Measurements from ENCODE around the gene CPSF3. TPM values are rescaled to one million over a fixed set of nuclear protein-coding genes. Genes with fewer than 3 reads are reported as not detected.

The CPSF3 gene
- total RNA-seq, 1 experiment from 2014 or later: 76.7 TPM

DNA sequence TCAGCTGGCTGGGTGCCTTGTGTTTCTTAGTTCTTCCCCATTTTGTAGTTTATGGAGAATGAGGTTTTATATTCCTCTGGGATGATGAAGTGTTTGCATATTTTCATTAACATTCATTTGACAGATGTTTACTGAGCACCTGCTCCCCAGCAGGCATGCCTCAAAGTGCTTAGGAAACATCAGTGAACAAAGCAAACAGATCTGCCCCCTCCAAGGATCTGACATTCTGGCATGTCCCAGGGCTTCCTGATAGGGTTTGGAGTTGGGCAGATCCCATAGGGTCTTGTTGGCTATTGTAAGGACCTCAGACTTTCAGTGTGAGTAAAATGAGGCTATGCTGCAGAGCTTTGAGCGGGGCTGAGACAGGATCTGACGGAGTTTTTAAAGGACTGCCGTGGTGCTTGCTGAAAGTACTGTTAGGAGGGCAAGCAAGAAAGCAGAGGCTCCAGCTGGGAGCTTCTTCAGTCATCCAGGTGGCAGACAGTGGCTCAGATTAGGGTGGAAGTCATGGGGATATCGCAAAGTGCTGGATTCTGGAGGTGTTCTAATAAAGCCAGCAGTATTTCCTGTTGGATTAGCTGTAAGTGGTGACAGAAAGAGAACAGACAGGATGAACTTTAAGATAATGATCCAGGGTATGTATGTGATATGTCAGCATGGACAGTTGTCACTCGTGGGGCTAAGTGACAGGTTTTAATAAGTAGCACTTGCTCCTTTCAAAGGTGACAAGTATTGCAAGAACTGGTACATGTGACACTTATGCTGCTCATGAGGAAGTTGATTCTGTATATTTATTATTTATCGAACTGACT is 39.6 kb downstream of the CPSF3 start:
- DNase-seq (ENCODE audit: extremely low read depth, low read depth): no peak

DNA sequence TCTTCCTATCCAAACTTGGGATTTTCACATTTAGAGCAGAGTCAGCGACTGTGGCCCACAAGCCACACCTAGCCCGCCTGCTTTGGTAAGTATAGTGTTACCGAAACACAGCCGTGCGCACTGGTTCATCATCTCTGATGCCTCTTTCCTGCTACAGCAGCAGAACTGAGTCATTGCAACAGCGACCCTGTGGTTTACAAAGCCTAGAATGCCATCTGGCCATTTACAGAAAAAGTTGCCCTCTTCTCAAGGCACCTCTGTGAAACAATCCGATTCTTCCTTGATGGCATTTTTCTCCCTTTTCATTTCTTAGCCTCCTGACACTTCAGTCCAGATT is 40.2 kb downstream of the CPSF3 start:
- DNase-seq (ENCODE audit: extremely low read depth, low read depth): no peak

DNA sequence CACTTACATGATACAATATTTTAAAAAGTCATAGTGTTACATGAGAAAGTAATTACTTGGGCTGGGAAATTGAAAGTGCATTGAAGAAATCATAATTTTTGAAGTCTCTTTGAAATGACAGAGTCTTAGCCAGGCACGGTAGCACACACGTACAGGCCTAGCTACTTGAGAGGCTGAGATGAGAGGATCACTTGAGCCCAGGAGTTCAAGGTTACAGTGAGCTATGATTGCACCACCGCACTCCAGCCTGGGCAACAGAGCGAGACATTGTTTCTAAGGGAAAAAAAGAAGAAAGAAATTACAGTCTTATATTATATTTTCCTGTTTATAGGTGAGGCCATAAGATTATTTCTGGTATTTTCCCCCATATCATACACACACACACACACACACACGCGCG is 41.7 kb downstream of the CPSF3 start:
- DNase-seq (ENCODE audit: extremely low read depth, low read depth): no peak

DNA sequence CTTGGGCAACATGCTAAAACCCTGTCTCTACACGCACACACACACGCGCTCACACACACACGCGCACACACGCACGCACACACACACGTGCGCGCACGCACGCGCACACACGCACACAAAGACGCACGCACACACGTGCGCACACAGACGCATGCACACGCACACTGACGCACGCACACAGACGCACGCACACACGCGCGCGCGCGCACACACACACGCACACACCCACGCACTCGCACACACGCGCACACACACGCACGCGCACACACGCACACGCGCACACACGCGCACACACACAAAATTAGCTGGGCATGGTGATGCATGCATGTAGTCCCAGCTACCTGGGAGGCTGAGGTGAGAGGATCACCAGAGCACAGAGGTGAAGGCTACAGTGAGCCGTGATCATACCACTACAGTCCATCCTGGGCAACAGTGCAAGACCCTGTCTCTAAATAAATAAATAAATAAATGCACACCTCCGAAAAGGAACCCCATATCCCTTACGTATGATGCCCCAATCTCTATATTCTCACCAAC is 42.8 kb downstream of the CPSF3 start:
- no peak for DNase-seq (ENCODE audit: extremely low read depth, low read depth)

DNA sequence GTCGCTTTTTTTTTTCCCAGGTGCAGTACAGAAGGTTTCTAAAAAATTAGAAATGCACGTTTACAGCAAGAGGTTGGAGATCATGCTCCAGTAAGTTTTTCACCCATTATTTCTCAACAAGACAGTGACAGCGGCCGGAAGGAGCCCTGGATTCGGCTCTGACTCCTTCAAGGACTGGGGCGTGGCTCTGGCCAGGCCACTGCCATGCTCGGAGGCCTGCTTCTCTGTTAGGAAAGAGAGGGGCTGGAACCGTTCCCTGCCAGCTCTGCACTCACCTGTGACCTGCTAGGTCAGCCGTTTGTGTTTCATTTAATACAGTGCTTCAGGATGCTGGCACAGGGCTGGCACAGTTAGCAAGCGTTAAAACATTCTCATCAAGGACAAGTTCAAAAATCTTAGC is 44.2 kb downstream of the CPSF3 start:
- no peak for DNase-seq (ENCODE audit: extremely low read depth, low read depth)

DNA sequence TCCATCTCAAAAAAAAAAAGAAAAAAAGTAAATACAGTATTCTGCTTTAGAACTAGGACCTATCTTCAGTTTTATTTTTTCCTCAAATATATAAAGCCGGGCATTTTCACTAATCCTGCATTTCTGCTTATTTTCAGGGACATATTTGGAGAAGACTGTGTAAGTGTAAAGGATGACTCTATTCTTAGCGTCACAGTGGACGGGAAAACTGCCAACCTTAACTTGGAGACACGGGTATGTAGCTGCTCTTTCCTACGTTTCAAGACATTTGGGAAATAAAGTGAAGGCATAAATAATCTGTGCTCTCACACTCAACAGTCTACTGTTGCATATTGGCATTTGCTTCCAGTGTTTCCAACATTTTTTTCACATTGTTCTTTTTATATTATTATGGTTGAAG is 47.8 kb downstream of the CPSF3 start:
- DNase-seq (ENCODE audit: extremely low read depth, low read depth): no peak

DNA sequence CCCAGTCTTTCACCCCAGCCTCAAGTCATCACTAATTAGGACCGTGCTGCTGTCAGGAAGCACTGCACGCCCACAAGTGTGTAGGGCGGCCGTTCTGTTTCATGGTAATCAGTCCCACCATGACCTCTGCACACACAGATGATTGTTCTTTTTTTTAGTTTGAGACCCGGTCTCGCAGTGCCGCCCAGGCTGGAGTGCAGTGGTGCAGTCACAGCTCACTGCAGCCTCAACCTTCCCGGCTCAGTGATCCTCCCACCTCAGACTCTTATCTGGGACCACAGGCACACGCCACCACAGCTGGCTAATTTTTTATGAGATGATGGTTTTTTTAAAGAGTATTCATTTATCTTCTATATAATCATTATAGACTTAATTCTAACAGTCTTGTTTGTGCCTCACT is 49.1 kb downstream of the CPSF3 start:
- no peak for DNase-seq (ENCODE audit: extremely low read depth, low read depth)

DNA sequence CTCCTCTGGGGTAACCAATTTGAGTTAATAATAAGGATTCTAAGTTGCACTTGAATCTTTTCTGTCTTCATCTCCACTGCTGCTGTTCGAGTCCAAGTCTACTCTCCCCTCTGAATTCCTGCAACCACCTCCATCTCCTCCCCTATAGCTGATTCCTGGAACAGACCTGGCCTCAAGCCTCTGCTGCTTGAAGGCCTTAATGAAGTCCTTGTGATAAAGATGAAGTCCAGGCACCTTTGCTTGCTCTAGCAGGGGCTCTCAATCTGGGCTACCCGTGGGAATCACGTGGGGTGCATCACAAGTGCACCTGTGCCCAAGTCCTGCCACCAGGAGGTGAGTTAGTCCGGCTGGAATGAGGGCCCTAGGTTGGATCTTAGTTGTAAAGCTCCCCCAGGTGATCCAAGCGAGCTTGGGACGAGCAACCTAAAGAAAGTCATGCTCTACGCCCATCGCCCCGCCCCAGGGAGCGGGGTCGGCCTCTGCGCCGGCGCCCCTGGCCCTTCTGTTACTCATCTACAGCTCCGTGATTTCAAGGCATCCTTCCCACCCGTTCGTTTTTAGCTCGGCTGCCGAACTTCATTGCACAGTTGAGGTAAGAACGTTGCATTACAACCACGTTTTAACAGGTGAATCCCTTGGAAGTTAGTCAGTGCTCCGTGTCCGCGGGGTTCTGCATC is 50.0 kb downstream of the CPSF3 start:
- DNase-seq (ENCODE audit: extremely low read depth, low read depth): no peak

DNA sequence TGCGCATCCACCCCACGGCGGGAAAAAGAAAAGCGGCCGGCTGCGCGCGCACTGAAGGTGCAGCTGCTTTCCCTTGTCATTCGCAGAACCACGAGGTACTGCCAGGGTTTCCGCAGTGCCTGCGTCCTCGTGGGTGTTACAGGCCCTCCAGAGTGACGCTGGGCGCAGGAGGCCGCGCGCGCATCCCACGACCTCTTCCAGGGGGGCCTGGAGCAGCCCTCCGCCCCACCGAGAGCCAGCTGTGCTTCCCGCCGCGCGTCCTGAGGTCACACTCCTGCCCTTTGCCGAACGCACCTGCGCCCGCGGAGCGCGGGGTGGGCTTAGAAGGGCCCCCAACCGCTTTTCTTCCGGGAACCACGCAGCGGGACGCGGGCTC is 50.5 kb downstream of the CPSF3 start:
- no peak for DNase-seq (ENCODE audit: extremely low read depth, low read depth)

DNA sequence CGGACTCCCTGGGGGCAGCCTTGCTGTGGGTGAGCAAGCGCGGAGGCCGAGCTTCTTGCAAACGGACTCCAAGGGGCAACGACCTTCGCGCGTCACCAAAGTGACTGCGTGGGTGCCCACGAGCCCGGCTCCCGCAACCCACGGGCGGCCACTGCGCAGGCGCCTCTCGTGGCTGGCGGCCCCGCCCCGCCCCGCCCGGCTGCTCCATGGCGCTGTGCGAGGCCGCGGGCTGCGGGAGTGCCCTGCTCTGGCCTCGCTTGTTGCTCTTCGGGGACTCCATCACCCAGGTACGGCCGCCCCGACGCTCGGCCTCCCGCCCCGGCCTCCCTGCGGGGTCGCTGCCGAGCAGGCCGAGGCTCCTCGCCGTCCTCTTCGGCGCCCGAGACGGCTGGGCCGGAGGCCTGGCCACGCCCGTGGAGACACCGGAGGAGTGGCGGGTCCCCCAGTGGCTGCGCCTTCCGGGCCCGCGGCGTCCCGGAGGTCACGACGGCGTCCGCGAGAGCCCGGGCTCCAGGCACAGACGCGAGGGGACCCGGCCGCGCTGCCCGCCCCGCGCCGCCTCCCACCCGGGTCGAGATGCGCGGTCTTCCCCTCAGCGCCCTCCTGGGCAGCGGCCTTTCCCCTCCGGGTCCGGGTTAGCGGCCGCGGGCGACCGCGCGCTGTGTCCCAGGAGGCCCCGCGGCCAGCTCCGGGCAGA is 51.1 kb downstream of the CPSF3 start, which contains the start of gene IAH1:
TSS of gene IAH1 (plus strand) at position 191 of the 697 bp plus-strand sequence. CDS start at position 207, 16 bp downstream.
- DNase-seq (ENCODE audit: extremely low read depth, low read depth): peak; percentile 33

DNA sequence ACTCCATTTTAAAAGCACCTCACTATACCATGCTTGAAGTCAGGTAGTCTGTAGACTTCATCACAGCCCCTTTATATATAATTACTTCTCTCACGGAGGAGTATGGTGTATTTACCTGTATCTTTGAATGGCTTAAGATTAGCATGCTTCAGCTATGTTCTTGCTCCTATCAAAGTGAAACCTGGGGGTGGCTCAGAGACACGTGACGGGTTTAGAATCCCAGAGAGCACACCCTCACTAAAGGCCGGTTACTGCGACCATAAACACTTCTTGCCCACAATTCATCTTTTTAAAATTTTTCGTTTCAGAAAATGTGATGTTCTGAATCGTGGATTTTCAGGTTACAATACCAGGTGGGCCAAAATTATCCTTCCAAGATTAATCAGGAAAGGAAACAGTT is 54.5 kb downstream of the CPSF3 start:
- no peak for DNase-seq (ENCODE audit: extremely low read depth, low read depth)

DNA sequence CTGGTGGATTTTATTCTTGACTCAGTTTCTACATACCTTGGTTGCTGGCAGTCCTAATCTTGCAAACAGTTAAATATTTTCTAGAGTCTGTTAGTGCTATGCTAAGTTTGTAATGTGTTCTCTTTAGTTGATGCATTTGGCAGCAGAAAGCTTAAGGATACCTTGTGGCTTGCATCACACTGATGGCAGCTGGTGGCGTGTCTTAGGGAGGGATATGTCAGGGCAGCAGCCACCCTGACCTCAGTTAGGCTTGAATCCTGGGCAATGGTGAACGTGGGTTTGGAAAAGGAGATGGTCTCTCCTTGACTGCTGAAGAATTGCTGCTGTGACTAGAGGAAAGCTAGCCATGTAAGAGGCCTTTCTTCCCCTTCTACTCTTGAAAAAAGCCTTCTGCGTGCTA is 55.1 kb downstream of the CPSF3 start:
- DNase-seq (ENCODE audit: extremely low read depth, low read depth): no peak

DNA sequence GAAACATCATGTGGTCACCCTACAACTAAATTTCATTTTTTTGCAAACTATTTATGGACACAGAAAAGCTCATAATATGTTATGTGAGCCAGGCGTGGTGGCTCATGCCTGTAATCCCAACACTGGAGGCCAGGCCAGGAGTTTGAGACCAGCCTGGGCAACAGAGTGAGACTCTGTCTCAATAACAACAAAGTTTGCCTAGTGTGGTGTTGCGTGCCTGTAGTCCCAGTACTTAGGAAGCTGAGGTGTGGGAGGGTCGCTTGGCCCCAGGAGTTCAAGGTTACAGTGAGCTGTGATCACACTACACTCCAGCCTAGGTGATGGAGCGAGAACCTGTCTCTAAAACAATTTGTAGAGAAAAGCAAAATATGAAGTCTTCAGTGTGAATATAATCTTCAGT is 56.7 kb downstream of the CPSF3 start:
- no peak for DNase-seq (ENCODE audit: extremely low read depth, low read depth)

DNA sequence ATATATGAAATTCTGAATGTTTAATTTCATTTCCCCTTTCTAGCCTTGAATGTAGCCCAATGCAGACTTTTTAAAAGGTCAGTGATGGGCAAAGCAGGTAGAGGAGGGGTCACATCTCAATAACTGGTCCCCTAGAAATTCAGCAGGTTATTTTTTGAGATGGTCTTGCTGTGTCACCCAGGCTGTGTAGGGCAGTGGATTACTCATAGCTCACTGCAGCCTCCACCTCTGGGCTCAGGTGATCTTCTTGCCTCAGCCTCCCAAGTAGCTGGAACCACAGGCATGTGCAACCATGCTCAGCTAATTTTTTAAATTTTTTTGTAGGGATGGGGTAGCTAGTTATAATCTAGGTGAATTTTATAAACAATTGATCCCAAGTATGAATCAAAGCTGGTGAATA is 59.7 kb downstream of the CPSF3 start:
- DNase-seq (ENCODE audit: extremely low read depth, low read depth): no peak

DNA sequence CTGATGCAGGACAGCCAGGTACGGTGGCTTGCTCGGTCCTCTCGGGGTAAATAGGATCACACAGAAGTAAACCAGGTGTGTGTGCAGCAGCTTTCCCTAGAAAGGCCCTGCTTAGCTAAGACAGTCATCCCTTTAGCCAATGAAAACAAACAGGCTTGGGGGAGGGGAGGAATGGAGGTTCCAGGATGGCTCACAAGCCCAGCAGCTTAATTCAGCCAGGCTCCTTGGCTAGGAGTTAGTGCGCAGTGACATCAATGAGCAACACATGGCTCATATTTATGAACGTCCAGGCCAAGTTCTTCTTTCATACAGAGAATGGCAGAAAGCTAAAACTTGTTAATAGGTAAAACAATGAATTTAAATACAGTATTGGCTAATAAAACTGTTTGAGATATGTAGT is 61.1 kb downstream of the CPSF3 start:
- DNase-seq (ENCODE audit: extremely low read depth, low read depth): no peak

DNA sequence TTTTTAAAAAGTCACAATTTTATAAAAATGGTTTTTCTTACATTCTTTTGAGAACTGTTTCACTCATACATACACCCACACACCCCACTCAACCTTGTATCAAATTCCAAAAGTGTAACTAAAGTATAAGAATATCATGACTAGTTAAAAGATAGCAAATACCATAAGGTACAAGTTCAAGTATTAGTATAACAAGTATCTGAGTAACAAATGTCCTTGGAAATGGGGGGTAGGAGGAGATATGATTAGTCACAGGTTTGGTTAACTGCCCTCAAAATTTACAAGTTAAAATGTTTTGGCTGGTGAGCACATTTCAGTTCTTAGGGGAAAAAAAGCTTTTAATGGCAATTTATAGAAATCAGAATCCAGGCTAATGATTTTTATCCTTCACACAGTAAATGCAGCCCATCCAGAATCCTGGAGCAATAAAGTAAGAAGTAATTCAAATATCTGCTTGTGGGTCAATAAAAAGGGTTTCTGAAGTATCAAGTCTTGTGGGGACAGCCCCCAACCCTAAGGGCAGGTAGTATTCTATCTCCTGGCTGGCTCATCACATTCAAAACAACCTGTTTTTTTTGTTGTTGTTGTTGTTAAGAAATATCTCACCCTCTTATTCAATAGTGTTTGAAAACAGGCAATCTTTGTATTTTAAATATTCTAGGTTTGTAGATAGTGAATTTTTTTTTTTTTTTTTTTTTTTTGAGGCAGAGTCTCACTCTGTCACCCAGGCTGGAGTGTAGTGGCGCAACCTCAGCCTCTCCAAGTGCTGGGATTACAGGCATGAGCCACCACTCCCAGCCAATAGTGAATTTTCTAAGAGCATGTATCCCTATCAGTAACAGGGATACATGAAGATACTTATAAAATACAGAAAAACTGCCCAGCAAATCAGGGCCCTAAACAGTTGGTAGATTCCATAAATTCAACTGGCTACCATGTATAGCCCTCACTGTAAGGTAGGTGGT is 65.4 kb downstream of the CPSF3 start:
- no peak for DNase-seq (ENCODE audit: extremely low read depth, low read depth)

DNA sequence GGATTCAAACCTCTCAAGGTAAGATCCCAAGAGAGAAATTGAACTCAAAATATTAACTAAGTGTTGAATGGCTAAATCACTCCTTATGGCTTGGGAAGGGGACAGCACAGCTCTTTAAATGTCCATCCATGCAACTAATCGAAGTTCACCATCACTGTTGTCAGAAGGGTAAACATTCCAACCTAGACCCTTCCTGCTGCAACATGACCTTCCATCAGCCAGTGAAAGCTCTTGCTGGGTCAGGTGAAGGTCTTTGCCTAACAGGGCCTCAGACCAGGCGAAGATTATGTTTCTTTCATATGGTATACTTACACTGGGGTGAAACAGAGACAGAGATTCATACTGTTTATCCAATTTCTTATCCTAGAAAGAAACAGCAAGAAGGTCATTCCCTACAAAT is 67.3 kb downstream of the CPSF3 start:
- DNase-seq (ENCODE audit: extremely low read depth, low read depth): no peak

DNA sequence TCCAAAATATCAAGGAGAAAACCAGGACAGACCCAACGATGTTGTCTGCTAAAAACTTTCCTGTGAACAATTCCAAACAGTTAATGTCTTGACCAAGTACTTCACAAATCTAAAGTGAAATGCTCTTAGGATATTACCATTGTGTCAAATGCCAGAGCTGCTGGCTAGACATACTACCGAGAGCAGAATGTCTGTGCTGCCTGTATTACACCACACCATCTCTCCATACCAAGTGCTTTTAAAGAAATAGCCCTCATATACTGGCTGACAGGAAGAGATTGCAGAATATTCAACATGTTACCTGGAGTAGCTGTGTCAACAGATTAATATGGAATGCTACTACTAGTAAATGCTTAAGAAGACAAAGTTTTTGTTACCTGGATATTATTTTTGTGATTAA is 69.5 kb downstream of the CPSF3 start:
- DNase-seq (ENCODE audit: extremely low read depth, low read depth): no peak

DNA sequence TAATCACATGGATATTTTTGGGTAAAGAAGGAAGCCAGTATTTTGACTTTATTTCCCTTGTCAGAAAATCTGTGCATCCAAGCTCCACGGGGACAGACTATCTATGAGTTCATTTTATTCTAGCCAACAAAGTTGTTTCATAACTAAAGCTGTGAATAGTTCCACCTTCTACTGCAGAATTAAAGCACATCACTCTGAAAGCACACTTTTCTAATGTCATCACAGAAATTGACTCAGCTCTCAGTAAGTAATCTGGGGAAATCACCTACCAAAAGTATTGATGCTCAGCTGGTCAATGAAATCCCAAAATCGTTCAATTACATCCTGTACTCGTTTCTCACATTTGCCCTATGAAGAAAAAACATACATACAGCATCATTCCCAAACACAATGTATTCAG is 70.0 kb downstream of the CPSF3 start:
- no peak for DNase-seq (ENCODE audit: extremely low read depth, low read depth)

DNA sequence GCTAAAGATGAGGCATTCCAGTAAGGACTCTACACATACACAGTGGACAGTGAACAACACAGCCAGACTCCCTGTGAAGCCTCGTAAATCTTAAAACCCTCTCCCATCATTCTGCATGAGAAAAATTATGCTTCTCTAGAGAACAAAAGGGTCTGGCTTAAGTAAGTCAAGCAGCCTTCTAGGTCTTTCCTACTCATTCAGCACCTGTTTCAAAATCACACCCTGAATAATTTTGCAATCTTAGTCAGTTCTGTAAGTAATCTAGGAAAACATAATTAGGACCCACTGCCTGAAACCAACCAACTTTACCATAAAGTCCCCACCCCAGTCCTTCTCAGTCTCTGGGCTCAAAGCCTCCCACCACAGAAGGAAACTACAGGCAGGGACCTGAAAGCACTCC is 70.6 kb downstream of the CPSF3 start:
- DNase-seq (ENCODE audit: extremely low read depth, low read depth): no peak

All from NCI-H460 (cell line).